Measurements from ENCODE around the gene EPB41L1. TPM values are rescaled to one million over a fixed set of nuclear protein-coding genes. Genes with fewer than 3 reads are reported as not detected.

The EPB41L1 gene
- total RNA-seq, 2 donors from 2014 or later, result 22.8 to 53.4 TPM

- no peaks in the 10 kb centered on the region for H3K9me3 ChIP-seq
- H3K27me3 ChIP-seq, result no peaks in the 10 kb centered on the region
- no peak for ATAC-seq
- DNase-seq, result no peak
- intact Hi-C loops (cut with DNase I), result no loop called here
- 79 to 86% methylated on average over 10 of the region's 10 CpGs for WGBS, 2 donors
- no peak for TF ChIP-seq CTCF (IDR thresholded peaks at IDR 0.05)
- no peak for TF ChIP-seq POLR2A (IDR thresholded peaks at IDR 0.05)
- no peaks in the 10 kb centered on the region for H3K4me1 ChIP-seq
- no peak overlapping the region for H3K4me3 ChIP-seq
- no peak overlapping the region for H3K27ac ChIP-seq
- no peaks in the 10 kb centered on the region for H3K36me3 ChIP-seq (replicated peaks in 1 of 2; ENCODE audit: insufficient read depth in 1 of 2, low read depth in 2 of 2)
Measured at GRCh38 chr20:36281785-36282380, 127.3 kb downstream of the EPB41L1 start.

Other genes with a start within 250 kb of the EPB41L1 start
- 100 to 1,000 TPM in 1 of 2 donors, 10 to 100 TPM in 1; 63.0 to 192 TPM for gene SCAND1, start 200.2 kb upstream of the EPB41L1 start, total RNA-seq
- gene CNBD2, start 186.2 kb upstream of the EPB41L1 start, total RNA-seq, result 10 to 100 TPM in 1 of 2 donors, 1 to 10 TPM in 1; 8.0 to 23.4 TPM
- 10 to 100 TPM; 16.3 to 19.4 TPM for gene AAR2, start 81.7 kb downstream of the EPB41L1 start, total RNA-seq
- gene DLGAP4, start 151.6 kb downstream of the EPB41L1 start, total RNA-seq, result 10 to 100 TPM; 23.1 to 60.0 TPM

Data from body of pancreas (tissue), 4 donors.